Astrocyte of the hippocampus (primary cell): Measurements from ENCODE around the gene UPK2.
A peak's percentile ranks its signal among the peaks of the same experiment; 100 is the strongest.

Source experiments
- DNase-seq: peaks from one replicate; pipeline ENCODE4 v3.0.0; 2011; ENCODE audit warnings: low read depth, low spot score

Gene UPK2

DNA sequence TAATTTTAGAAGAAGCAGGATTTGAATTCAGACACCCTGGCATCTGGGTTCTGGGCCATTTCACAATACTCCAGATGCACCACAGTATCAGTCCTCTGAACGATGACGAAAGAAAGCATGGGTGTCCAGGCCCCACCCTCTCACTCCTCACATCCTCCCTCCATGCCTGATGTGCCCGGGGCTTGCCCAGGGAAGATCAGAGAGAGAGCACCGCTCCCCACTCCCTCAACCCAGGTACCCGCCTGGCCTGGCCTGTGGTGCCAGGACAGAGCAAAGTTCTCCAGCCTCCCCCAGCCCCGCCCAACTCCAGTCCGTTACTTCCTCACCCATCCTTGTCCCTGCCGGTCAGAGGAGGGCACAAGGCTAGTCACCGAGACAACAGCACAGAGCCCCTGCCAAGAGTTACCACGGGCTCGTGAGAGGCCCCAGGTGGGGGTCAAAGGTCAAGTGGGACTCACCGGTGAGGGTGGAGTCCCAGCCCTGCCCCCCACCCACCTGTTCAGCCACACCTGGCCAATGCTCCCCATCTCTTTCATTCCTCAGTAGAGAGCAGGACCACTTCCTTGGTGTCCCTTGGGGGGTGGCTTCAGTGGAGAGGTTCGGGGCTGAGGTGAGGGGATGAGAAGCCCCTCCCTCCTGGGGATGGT lies 38.5 kb upstream of the UPK2 start:
- DNase-seq = peak; percentile 47

DNA sequence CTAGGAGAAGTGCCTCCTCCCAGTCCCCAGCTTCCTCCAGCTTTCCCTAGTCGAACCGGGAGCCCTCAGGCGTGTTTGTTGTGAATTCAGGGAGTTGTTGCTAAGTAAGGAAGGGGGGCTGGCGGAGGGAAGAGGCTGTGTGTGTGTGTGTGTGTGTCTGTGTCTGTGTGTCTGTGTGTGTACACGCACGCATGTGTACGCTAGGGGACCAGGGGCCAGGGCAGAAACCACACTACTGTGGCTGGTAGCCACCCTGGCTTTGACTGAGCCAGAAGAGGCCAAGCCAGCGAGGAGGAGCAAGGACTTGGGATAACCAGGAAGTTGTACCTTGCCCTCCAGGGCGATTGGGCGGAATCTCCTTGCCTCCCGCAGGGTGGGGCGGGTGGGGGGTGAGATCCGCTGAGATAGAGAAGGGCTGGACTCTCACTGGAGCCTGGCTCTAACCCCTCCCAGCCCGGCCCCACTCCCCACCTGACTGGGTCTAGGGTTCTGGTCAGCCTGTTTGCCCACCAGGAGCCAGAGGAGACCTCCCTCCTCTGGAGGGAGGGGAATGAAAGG lies 37.9 kb upstream of the UPK2 start:
- DNase-seq = peak; percentile 93

DNA sequence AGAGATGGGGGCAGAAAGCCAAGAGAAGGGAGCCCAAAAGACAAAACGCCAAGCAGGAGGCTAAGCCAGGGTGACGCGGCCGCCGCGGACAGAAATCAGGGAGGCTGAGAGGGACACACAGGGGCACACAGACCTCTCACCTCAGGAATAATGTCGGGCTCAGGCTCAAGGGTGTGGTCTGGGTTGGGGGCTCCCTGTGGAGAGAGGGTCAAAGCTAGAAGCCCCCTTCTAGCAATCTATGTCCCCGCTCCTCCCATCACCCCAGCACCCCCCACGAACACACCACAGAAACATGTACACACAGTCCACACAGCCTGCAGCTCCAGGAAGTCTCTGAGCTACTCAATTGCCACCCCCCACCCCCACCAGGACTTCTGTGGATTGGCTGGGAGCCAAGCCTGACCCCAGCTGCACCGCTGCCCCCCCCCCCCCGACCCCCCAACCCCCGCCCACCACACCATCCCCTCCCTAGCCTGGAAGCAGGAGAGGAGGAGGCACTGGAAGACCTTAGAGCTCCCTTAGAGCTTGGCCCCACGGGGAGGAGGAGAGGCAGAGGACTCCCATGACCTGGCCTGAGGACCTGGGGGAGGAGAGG lies 37.3 kb upstream of the UPK2 start:
- DNase-seq = peak; percentile 66

DNA sequence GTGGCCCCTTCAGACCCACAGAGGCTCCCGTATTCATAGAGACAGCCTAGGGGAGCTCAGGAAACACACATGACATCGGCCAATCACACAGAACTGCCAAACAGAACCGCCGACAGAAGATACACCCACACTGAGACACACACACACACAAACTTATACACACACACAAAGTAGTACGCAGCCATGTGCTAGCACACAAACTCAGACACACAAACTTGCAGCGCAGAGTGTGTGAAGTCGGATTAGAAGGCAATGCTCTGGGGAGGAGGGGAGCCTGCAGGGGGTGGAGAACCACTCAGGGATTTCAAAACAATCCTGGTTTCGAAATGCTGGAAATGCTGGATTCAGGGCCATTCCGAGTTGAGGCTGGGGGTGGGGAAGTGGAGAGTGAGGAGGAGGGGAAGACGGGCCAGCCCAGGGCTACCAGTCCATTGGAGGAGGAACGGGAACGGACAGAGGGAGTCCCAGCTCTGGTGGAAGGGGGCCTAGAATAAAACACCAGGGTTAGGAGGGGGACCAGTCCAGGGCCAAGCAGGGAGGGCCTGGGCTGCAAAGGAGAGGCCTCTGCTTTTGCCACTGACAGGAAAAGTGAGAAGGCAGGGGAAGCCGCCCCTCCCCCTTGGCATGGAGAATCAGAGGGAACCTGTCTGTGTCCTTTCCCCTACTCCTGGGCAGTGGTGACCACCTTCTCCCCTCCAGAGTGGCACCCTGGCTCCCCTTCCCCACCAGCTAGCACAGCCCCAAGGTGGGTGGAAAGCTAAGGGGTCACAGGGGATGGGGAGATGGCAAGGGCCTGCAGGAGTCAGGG lies 34.8 kb upstream of the UPK2 start:
- DNase-seq = peak; percentile 70

DNA sequence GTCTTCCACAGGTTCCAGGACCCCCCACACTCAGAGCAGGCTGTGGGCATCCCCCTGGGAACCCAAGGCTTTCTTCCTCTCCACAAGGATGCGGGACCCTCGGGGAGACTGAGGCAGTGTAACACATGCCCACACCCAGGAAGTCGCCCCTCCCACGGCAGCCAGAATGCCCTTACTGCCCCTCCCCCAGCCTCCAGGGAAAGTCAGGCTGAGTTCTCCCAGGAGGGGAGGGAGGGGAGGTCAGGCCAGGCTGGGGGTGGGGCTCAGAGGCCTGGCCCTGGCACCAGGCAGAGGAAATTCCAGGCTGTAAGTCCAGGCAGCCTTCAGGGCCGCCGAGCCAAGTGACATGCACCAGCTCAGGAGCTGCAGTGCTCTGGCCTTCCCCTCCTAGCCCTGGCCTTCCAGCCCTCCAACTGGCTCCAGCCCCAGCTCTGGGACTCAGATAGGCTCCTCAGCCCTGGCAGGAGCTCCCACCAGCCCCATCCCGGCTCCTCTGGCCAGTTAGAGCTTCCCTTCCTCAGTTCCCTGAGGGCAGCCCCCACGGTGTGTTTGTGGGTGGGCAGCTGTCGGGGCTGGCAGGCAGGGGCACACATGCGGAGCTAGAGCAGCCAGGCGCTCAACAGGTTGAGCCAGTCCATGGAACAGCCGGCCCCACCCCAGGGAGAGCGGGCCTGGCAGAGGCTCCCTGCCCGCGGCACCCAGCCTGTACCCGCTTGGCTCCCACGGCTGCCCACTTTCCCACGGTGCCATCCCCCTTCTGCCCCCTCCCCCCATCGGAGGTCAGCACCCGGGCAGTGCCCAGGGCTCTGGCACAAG lies 34.0 kb upstream of the UPK2 start:
- peak; percentile 84 for DNase-seq

DNA sequence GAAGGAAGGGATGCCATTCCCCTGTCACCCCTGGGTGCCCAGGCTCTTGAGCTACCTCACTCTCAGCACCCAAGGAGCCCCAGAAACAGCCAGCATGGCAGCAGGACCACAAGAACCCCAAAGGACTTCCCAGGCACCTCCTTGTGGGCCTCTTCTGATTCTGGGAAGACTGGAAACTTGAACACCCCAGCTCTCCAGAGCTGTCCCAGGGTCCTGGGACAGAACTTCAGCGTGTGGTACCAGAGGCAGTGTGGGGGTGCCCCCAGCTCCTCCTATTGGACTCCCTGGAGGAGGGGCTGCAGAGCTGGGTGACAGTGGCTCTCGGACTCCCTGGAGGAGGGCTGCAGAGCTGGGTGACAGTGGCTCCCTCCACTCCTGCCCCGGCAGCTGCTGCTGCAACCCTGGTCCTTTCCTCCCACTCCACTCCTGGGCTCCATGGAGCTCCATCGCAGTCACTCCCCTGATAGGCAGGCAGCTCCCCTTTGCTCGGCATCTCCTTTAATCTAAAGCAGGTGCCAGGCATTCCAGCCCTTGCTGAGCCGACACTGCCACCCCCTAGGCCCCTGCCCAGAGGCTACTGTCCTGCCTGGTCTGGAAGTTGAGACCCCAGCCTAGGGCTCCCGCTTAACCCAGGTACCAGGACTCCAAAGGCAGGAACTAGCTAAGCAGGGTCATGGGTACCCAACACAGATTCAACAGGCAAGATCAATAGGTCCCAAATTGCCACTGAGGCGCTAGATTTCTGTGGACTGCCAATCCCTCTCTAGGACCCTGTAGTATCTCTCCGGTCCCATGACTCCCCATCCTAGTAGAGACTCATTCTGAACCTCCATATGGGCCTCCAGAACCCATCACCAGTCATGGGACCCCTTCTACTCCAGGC lies 33.1 kb upstream of the UPK2 start:
- no peak for DNase-seq

DNA sequence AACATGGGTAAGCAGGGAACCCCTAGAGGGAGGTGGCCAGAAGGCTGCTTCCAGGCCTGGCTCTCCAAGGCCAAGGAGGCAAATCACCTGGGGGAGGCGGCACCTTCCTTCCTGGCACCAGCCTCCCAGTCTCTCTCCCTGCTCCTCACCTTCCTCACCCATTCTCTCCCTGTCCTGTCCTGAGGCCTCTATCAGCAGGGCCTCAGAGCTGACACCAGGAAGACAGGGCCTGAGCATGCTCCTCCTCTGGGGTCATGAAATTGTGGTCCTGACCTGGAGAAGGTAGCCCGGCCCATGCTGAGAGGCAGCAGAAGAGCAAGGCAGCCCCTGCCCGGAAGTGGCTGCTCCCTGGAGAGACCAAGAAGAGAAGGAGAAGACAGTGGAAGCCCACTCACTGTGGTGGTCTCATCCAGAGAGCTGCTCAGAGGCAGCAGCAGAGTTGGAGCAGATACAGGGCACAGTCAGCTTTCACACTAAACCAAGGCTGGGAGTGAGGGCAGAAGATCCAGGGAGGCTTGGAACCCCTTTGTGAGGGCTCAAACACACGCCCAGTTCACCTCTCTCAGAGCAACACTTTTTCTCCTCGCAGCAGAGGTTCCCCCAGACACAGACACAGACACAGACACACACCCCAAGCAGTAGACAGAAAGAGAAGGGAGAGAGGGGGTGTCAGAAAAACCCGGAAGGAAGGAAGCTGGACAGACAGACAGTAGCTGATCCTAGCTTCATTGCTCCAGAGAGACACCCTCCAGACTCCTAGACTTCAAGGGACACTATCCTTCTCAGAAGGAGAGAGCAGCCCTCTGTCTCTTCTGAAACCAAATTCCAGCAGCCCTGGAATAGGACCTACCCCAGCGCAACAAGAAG lies 32.1 kb upstream of the UPK2 start:
- DNase-seq = peak; percentile 26

DNA sequence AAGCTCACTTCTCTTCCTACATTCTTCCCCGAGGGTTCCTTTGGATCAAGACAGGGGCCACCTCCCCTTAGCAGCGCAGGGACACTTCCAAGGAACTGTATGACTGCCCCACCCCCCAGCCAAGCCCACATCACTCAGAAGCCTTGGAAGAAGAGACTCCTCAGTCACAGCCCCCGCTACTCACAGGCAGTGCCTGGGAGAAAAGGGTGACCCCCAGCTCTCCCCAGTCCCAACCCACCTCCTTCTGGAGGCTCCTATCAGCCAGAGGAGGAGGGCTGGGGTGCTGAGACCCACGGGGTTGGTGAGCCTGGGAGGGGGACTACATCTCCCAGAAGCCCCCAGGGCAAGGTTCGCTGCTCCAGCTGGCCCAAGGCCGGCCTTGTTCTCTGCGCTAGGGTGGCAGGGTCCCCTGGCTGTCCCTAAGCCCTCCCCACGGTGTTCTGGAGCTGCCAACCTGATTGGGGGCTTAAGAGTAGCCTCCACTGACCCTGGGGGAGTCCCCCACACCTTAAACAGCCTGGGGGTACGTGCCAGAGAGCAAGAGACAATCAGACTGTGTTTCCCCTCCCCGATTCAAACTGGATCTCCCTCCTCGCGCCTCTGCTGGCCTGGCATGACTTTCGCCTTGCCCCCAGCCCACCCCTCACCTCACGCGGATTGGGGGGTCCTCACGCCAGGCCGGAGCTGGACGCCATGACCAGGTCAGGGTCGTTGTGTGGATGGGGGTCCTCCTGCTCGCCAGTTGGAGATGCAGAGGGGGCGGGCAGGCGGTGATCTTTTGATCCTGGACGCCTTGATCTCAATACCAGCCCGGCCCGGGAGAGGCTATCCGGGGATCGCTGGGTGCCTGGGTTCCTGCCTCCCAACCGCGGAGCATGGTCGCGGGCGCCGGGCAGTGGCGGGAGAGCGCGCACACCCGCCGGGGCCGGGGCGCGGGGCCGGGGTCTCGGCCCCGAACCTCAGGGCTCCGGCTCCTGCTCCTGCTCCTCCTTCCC lies 31.2 kb upstream of the UPK2 start:
- DNase-seq = peak; percentile 73

DNA sequence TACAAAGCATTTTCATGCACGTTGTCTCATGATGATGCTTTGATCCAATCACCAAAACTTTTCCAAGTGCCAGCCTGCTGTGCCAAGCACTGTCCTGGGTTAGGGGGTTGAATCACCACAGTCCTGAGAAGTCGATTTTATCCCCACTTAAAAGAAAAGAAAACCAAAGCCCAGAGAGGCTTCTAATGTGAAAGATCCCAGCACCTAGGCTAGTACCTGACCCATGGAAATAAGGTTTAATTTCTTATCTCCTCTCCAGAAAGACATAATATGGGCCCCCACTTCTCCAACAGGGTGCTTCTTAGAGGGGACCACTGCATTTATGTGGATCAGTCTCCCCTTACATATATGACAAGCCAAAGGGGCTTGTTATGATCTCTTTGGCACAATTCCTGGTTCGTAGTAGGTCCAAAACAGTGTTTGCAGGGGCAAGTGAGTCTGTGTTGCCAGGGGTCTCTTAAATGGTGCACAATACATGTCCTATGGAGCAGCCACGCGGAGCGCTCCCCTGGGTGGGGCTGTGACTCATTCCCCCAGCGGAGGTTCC lies 28.5 kb upstream of the UPK2 start:
- DNase-seq = no peak

DNA sequence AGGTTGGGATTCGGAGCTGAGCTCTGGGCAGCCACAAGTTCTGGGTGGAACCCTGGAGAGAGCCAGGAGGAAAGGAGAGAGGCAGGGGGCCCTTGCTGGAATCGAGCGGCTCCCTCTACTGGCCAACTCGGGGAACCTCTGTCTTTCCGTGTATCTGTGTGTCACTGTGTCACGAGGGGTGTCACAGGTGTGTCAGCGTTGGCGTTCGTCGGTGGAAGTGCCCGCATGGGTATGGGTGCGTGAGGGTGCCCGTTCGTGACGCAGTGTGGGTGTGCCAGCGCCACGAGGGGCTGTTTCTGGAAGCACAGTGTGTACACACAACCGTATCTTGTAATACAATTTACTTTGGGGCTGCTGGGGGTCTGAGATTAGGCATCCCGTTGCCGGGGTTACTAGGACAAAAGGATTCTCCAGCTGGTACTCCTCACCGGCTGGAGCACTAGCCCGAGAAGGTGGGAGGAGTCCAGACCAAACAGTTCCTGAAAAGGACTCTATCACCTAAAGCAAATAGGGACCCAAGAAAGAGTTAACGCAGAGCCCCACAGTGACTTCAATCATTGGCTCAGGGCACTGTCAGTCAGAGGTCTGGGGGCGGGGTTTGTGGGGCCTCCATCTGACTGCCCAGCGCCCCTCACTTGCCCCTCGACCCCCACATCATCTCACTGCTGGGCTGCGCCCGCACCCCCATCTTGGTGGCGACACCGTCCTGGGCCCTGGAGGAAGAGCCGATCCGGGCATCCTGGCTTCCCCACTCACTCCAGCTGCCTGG lies 27.8 kb upstream of the UPK2 start:
- DNase-seq = peak; percentile 96

DNA sequence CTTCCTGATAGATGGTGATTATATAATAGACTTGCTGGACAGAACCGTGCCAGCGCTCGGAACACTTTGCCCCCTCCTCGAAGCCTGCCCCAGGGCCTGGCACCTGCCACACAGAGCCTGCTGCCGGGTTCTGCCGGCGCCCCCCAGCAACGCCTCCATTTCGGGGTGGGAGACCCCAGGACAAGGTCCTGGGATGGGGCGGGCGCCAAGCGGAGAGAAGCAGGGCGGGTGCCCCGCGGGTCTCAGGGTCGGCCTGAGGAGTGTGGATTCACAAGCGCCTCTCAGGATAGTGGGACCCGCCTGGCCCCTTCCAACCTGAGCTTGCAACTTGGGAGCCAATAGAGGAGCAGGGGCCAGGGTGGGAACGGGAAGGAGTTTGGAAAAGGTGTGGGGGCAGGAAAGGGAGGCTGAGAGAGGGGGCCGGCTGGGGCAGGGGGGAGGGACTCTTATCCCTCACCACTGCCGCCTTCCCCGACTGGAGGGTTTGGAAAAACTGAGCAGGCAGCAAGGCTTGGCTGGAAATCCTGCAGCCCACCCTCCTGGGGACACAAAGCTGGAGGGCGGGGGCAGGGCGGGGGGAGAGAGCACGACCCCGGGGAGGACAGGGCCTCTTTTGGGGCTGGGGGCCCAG lies 27.1 kb upstream of the UPK2 start:
- DNase-seq = peak; percentile 82

DNA sequence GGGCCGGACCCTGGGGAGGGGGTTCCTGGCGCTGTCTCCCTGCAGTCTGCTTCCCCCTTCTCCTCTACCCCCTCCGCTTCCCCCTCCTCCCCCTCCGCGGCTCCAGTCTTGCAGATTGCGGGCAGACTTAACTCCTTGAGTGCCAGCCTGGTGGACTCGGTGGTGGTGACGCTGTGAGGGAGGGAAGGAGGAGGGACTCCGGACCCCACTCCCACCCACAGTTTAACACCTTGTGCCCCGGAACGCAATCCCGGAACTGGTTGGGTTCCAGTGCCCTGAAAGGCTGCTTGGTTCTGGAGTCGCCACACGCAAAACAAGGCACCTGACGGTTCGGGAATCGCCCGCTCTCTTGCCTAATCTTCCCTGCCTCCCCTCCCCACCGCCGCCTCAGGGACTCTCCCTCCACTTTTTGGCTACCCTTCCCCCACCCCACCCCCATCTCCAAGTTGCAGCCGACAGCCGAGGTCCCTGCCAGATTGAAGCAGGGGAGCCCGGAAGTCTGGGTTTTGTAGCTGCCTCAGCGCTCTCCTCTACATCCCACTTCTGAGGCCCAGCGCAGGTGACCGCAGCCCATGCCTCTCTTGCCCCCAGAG lies 26.5 kb upstream of the UPK2 start:
- peak; percentile 94 for DNase-seq

DNA sequence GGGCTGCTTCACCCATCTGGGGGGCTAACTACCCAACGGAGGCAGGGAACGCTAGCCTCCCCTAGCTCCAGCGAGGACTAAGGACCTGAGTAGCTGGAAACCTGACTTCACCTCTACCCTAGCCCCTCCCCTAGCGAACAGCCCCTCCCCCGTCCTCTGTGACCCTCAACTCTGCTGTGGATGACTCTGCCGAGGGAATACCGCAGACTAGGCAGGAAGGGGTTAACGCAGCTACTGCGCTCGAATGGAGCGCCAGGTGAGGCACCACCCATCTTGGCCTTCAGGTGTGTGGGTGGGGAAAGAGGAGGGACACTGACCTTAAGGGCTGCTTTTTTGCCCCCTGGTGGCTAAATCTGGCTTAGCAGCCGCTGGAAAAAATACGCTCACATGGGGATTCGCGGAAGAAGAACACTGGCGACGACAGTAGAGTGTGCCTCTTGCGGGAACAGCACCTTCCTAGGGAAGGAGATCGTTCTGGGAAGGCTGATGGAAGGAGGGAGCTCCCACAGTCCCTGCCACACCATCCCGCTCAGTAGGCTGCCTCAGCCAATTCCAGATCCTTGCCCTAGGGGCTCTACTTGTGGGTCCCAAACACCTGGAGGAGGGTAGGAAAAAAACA lies 25.9 kb upstream of the UPK2 start:
- DNase-seq = peak; percentile 87

DNA sequence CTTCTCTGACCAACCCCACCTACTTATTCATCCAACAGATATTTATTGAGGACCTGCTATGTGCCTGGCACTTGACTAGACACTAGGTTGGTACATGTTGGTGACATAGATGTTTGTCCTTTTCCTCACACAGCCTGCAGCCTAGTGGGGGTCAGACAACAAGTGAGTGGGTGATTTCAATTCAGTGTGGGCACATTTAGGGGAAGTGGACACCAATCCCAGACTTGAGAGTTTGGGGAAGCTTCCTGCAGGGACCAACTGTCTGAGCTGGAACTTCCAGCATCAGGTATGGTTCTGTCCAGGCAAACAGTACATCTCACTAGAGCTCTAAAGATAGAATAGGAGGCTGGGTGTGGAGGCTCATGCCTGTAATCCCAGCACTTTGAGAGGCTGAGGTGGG lies 24.5 kb upstream of the UPK2 start:
- no peak for DNase-seq

DNA sequence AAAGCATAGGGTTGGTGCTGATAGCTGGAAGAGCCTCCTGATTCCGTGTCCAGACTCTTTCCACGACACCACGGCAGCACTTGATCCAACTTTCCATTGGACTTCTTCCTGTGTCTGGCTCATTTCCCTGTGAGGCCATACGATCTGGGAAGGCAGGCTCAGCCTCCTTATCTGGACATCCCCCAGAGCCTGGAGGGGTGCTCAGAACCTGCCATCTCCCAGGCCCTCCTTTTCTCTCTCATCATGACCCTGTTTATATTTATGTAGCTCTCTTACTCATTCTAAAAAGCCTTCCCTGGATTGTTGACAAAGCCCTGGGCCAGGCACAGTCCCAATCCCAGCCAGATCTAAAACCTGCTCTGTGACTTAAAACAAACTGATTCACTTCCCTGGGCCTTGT lies 22.6 kb upstream of the UPK2 start:
- no peak for DNase-seq

DNA sequence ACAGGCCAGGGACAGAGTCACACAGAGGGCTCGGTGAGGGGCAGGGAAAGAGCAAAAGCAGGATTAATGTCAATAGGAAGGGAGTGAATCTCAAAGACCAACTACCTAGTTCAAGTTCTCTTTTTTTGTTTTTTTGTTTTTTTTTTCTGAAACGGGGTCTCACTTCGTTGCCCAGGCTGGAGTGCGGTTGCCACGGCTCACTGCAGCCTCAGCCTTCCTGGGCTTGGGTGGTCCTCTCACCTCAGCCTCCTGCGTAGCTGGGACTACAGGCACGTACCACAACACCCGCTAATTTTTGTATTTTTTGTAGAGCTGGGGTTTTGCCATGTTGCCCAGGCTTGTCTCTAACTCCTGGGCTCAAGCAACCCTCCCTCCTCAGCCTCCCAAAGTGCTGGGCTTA lies 20.7 kb upstream of the UPK2 start:
- no peak for DNase-seq
